H1 (cell line): ENCODE measurements around the gene SCAMP2. TPM values are rescaled to one million over a fixed set of nuclear protein-coding genes. Genes with fewer than 3 reads are reported as not detected.

Experiments
- CREB1 ChIP-seq: IDR thresholded peaks from 2 replicates; pipeline ENCODE4 v1.6.1; 2012; ENCODE audit warnings: inconsistent platforms
- HDAC6 ChIP-seq: IDR thresholded peaks from one replicate; pipeline ENCODE4 v1.7.1; 2012; ENCODE audit warnings: low read depth, mild to moderate bottlenecking, inconsistent platforms, low read length, moderate library complexity
- MAFK ChIP-seq: IDR thresholded peaks from 2 replicates; pipeline ENCODE4 v1.6.1; 2012; ENCODE audit warnings: low read depth, mild to moderate bottlenecking, improper control_type of control experiment, low read length
- POU5F1 ChIP-seq: IDR thresholded peaks from 2 replicates; pipeline ENCODE4 v1.6.1; 2011; ENCODE audit warnings: low read depth, mild to moderate bottlenecking, low read length, moderate library complexity
- RAD21 ChIP-seq, 2 experiments: IDR thresholded peaks in 1 of 2; conservative IDR thresholded peaks in 1 of 2; 2 replicates each; pipeline ENCODE4 v1.6.1; 2011; ENCODE audit warnings: low read depth in 2 of 2, low read length in 2 of 2, improper control_type of control experiment in 1 of 2, inconsistent platforms in 1 of 2, mild to moderate bottlenecking in 1 of 2, moderate library complexity in 1 of 2
- SP1 ChIP-seq: IDR thresholded peaks from 2 replicates; pipeline ENCODE4 v1.6.1; 2011; ENCODE audit warnings: low read depth, low read length
- polyA plus RNA-seq, 7 experiments: library from polyadenylated mRNA; depleted of rRNA in 3 of 7; stranded (reverse) in 5 of 7; unstranded in 2 of 7; fragments of >200 nt in 5 of 7; fragments of 200-250 nt in 2 of 7; gene quantifications; 1 replicate in 5 of 7; 2 replicates in 1 of 7; 4 replicates in 1 of 7; pipeline versions ENCODE4 v1.2.1 to v1.2.3, GENCODE V29; 2011 to 2013; ENCODE audit warnings: missing spikeins in 2 of 7, mixed read lengths in 2 of 7
- total RNA-seq: library from RNA; stranded (reverse); fragmentation: NEBNext Ultra II Directional; extraction: Animal tissue kit (Norgen Biotek cat#: 25700); gene quantifications from 2 replicates; pipeline ENCODE4 v1.2.1, GENCODE V29; 2021
- TF ChIP-seq, protein P1 (sequence below): fragments of 300-600 bp; sonication (generic); IDR thresholded peaks from 2 replicates; pipeline ENCODE4 v1.7.1; 2012; ENCODE audit warnings: low read length, moderate library complexity, mild to moderate bottlenecking, inconsistent platforms; ENCODE audit not compliant: insufficient replicate concordance

The SCAMP2 gene
- total and polyA plus RNA-seq, 2 of the 8 experiments (the other 6 are each of a cell fraction or from before 2014, with no cell fraction given) = 41.7 to 131 TPM

DNA sequence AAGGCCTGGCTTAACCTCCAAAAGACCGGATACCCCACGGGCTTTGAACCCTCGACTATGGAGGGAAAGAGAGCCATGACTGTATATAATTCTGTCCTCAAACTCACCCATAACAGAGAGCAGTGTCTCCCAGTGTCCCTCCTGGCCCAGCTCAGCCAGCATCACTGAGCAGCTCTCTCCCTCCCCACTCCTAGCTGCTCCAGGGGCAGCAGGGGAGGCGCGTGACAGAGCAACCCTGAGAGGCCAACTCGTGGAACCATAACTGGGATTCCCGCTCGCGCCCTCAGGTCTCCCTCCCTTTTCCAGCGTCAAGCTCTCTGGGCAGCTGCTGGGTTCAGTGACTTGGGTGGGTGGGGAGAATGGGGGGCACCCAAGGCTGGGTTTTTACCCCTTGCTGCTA is 47.3 kb downstream of the SCAMP2 start (continued):
- TF ChIP-seq HDAC6 (no peak), CREB1 (no peak), POU5F1 (no peak), RAD21 (IDR thresholded peaks at IDR 0.05 in 1 of 2, conservative IDR thresholded peaks at IDR 0.05 in 1 of 2; ENCODE audit: low read depth in 2 of 2, low read length in 2 of 2) (no peak), SP1 (no peak), MAFK (no peak)
- TF ChIP-seq, protein P1, sequence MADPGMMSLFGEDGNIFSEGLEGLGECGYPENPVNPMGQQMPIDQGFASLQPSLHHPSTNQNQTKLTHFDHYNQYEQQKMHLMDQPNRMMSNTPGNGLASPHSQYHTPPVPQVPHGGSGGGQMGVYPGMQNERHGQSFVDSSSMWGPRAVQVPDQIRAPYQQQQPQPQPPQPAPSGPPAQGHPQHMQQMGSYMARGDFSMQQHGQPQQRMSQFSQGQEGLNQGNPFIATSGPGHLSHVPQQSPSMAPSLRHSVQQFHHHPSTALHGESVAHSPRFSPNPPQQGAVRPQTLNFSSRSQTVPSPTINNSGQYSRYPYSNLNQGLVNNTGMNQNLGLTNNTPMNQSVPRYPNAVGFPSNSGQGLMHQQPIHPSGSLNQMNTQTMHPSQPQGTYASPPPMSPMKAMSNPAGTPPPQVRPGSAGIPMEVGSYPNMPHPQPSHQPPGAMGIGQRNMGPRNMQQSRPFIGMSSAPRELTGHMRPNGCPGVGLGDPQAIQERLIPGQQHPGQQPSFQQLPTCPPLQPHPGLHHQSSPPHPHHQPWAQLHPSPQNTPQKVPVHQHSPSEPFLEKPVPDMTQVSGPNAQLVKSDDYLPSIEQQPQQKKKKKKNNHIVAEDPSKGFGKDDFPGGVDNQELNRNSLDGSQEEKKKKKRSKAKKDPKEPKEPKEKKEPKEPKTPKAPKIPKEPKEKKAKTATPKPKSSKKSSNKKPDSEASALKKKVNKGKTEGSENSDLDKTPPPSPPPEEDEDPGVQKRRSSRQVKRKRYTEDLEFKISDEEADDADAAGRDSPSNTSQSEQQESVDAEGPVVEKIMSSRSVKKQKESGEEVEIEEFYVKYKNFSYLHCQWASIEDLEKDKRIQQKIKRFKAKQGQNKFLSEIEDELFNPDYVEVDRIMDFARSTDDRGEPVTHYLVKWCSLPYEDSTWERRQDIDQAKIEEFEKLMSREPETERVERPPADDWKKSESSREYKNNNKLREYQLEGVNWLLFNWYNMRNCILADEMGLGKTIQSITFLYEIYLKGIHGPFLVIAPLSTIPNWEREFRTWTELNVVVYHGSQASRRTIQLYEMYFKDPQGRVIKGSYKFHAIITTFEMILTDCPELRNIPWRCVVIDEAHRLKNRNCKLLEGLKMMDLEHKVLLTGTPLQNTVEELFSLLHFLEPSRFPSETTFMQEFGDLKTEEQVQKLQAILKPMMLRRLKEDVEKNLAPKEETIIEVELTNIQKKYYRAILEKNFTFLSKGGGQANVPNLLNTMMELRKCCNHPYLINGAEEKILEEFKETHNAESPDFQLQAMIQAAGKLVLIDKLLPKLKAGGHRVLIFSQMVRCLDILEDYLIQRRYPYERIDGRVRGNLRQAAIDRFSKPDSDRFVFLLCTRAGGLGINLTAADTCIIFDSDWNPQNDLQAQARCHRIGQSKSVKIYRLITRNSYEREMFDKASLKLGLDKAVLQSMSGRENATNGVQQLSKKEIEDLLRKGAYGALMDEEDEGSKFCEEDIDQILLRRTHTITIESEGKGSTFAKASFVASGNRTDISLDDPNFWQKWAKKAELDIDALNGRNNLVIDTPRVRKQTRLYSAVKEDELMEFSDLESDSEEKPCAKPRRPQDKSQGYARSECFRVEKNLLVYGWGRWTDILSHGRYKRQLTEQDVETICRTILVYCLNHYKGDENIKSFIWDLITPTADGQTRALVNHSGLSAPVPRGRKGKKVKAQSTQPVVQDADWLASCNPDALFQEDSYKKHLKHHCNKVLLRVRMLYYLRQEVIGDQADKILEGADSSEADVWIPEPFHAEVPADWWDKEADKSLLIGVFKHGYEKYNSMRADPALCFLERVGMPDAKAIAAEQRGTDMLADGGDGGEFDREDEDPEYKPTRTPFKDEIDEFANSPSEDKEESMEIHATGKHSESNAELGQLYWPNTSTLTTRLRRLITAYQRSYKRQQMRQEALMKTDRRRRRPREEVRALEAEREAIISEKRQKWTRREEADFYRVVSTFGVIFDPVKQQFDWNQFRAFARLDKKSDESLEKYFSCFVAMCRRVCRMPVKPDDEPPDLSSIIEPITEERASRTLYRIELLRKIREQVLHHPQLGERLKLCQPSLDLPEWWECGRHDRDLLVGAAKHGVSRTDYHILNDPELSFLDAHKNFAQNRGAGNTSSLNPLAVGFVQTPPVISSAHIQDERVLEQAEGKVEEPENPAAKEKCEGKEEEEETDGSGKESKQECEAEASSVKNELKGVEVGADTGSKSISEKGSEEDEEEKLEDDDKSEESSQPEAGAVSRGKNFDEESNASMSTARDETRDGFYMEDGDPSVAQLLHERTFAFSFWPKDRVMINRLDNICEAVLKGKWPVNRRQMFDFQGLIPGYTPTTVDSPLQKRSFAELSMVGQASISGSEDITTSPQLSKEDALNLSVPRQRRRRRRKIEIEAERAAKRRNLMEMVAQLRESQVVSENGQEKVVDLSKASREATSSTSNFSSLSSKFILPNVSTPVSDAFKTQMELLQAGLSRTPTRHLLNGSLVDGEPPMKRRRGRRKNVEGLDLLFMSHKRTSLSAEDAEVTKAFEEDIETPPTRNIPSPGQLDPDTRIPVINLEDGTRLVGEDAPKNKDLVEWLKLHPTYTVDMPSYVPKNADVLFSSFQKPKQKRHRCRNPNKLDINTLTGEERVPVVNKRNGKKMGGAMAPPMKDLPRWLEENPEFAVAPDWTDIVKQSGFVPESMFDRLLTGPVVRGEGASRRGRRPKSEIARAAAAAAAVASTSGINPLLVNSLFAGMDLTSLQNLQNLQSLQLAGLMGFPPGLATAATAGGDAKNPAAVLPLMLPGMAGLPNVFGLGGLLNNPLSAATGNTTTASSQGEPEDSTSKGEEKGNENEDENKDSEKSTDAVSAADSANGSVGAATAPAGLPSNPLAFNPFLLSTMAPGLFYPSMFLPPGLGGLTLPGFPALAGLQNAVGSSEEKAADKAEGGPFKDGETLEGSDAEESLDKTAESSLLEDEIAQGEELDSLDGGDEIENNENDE = no peak
